ENCODE measurements around the gene ALDH16A1. TPM values are rescaled to one million over a fixed set of nuclear protein-coding genes. Genes with fewer than 3 reads are reported as not detected.
A peak's percentile ranks its signal among the peaks of the same experiment; 100 is the strongest.

ALDH16A1 gene
- total RNA-seq, 1 donor from 2014 or later, result 14.7 TPM

GRCh38 chr19:49498475-49498874 lies 45.5 kb downstream of the ALDH16A1 start:
- Histone ChIP-seq H3K4me2 (peak overlapping the region; percentile 95), H3K36me3 (peaks cover 13% of the 10 kb centered on the region), H3K79me2 (ENCODE audit: low read depth) (peaks cover 29% of the 10 kb centered on the region), H3K27ac (peak overlapping the region; percentile 25), H2AFZ (replicated peaks) (no peak overlapping the region), H4K20me1 (ENCODE audit: low read depth) (peaks cover 42% of the 10 kb centered on the region), H3F3A (ENCODE audit: low read depth) (peaks cover 84% of the 10 kb centered on the region), H3K4me3 (no peak overlapping the region), H3K9ac (no peak overlapping the region), H3K9me3 (ENCODE audit: low read depth) (no peaks in the 10 kb centered on the region), H3K4me1 (peaks cover 20% of the 10 kb centered on the region), H3K27me3 (no peaks in the 10 kb centered on the region)
- Mint-ChIP-seq H3K4me3 (peak overlapping the region; percentile 96), H3K27ac (peak overlapping the region; percentile 82), H3K36me3 (peaks cover 13% of the 10 kb centered on the region), H3K9me3 (no peaks in the 10 kb centered on the region), H3K27me3 (ENCODE audit: insufficient read depth, low read depth) (peaks cover 7% of the 10 kb centered on the region), H3K4me1 (peaks cover 41% of the 10 kb centered on the region)
- no peak for DNase-seq (ENCODE audit: low spot score)
- no peak for TF ChIP-seq EZH2 (IDR thresholded peaks at IDR 0.05)
- TF ChIP-seq EZH2phosphoT487 (IDR thresholded peaks at IDR 0.05), result no peak
- TF ChIP-seq CTCF (IDR thresholded peaks at IDR 0.05), result no peak

GRCh38 chr19:49499030-49499670 lies 46.1 kb downstream of the ALDH16A1 start:
- DNase-seq (ENCODE audit: low spot score), result no peak
- peaks cover 13% of the 10 kb centered on the region for H3K36me3 ChIP-seq
- no peak for TF ChIP-seq EZH2 (IDR thresholded peaks at IDR 0.05)
- TF ChIP-seq EZH2phosphoT487 (IDR thresholded peaks at IDR 0.05), result no peak
- no peak for TF ChIP-seq CTCF (IDR thresholded peaks at IDR 0.05)
- H3K4me2 ChIP-seq, result peak overlapping the region; percentile 95
- peaks cover 42% of the 10 kb centered on the region for H4K20me1 ChIP-seq (ENCODE audit: low read depth)
- H2AFZ ChIP-seq (replicated peaks), result no peak overlapping the region
- H3K27ac ChIP-seq, result peak overlapping the region; percentile 25
- peaks cover 22% of the 10 kb centered on the region for H3K4me1 ChIP-seq
- H3K4me3 Mint-ChIP-seq, result peak overlapping the region; percentile 96
- peaks cover 78% of the 10 kb centered on the region for H3F3A ChIP-seq (ENCODE audit: low read depth)
- H3K27me3 ChIP-seq, result no peaks in the 10 kb centered on the region
- H3K27me3 Mint-ChIP-seq (ENCODE audit: insufficient read depth, low read depth), result peaks cover 9% of the 10 kb centered on the region
- H3K4me1 Mint-ChIP-seq, result peaks cover 42% of the 10 kb centered on the region
- H3K9me3 Mint-ChIP-seq, result no peaks in the 10 kb centered on the region
- peaks cover 13% of the 10 kb centered on the region for H3K36me3 Mint-ChIP-seq
- H3K9ac ChIP-seq, result no peak overlapping the region
- no peak overlapping the region for H3K4me3 ChIP-seq
- peaks cover 29% of the 10 kb centered on the region for H3K79me2 ChIP-seq (ENCODE audit: low read depth)
- H3K27ac Mint-ChIP-seq, result peak overlapping the region; percentile 82
- no peaks in the 10 kb centered on the region for H3K9me3 ChIP-seq (ENCODE audit: low read depth)

- peaks cover 11% of the 10 kb centered on the region for H3K79me2 ChIP-seq (ENCODE audit: low read depth)
- no peak overlapping the region for H2AFZ ChIP-seq (replicated peaks)
- peak overlapping the region; percentile 45 for H3K4me2 ChIP-seq
- H3K27ac Mint-ChIP-seq, result no peak overlapping the region
- H3K36me3 Mint-ChIP-seq, result peaks cover 7% of the 10 kb centered on the region
- H3K9me3 ChIP-seq (ENCODE audit: low read depth), result no peaks in the 10 kb centered on the region
- TF ChIP-seq CTCF (IDR thresholded peaks at IDR 0.05), result peak; percentile 59
- TF ChIP-seq EZH2phosphoT487 (IDR thresholded peaks at IDR 0.05), result no peak
- no peak for TF ChIP-seq EZH2 (IDR thresholded peaks at IDR 0.05)
- H4K20me1 ChIP-seq (ENCODE audit: low read depth), result peaks cover 28% of the 10 kb centered on the region
- H3K4me1 ChIP-seq, result peaks cover 11% of the 10 kb centered on the region
- H3K4me3 Mint-ChIP-seq, result peak overlapping the region; percentile 35
- H3K4me1 Mint-ChIP-seq, result peaks cover 25% of the 10 kb centered on the region
- H3K4me3 ChIP-seq, result no peak overlapping the region
- no peaks in the 10 kb centered on the region for H3K27me3 ChIP-seq
- H3K36me3 ChIP-seq, result peaks cover 7% of the 10 kb centered on the region
- H3K9me3 Mint-ChIP-seq, result no peaks in the 10 kb centered on the region
- H3K27ac ChIP-seq, result no peak overlapping the region
- H3K9ac ChIP-seq, result no peak overlapping the region
- DNase-seq (ENCODE audit: low spot score), result peak; percentile 84
- peaks cover 12% of the 10 kb centered on the region for H3K27me3 Mint-ChIP-seq (ENCODE audit: insufficient read depth, low read depth)
- peaks cover 46% of the 10 kb centered on the region for H3F3A ChIP-seq (ENCODE audit: low read depth)
Observed at GRCh38 chr19:49502866-49503581, 50.0 kb downstream of the ALDH16A1 start.

All from neural progenitor cell (in vitro differentiated cells).